Measurements from ENCODE around the gene SUMO2. TPM values are rescaled to one million over a fixed set of nuclear protein-coding genes. Genes with fewer than 3 reads are reported as not detected.
A peak's percentile ranks its signal among the peaks of the same experiment; 100 is the strongest.

The SUMO2 gene
- total and polyA plus RNA-seq, 2 experiments from 2014 or later: 139 to 890 TPM

DNA sequence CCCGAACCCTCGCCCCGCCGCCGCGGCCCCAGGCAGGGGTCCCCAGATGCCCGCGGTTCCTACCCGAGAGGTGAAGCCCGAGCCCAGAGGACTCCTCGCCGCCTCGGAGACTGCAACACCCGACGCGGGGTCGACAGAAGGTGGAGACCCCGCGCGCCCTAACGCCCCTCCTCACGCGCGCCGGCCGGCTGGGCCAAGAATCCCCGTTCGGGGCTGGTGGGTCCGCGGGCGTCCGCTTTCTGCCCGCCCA is 515 bp downstream of the SUMO2 start:
- TF ChIP-seq JUNB (IDR thresholded peaks at IDR 0.05; ENCODE audit: unreplicated experiment): no peak
- TF ChIP-seq NANOG (IDR thresholded peaks at IDR 0.05; ENCODE audit: borderline replicate concordance): no peak
- no peak for TF ChIP-seq CREB1 (CRISPR knock-in tag; IDR thresholded peaks at IDR 0.05; ENCODE audit: low read depth)
- no peak for TF ChIP-seq STAT1 (IDR thresholded peaks at IDR 0.05; ENCODE audit: unreplicated experiment)
- TF ChIP-seq, protein P1, sequence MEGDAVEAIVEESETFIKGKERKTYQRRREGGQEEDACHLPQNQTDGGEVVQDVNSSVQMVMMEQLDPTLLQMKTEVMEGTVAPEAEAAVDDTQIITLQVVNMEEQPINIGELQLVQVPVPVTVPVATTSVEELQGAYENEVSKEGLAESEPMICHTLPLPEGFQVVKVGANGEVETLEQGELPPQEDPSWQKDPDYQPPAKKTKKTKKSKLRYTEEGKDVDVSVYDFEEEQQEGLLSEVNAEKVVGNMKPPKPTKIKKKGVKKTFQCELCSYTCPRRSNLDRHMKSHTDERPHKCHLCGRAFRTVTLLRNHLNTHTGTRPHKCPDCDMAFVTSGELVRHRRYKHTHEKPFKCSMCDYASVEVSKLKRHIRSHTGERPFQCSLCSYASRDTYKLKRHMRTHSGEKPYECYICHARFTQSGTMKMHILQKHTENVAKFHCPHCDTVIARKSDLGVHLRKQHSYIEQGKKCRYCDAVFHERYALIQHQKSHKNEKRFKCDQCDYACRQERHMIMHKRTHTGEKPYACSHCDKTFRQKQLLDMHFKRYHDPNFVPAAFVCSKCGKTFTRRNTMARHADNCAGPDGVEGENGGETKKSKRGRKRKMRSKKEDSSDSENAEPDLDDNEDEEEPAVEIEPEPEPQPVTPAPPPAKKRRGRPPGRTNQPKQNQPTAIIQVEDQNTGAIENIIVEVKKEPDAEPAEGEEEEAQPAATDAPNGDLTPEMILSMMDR (conservative IDR thresholded peaks at IDR 0.05; ENCODE audit: low read depth in 2 of 2): no peak
- peaks cover 54% of the 10 kb centered on the region for H3K79me2 ChIP-seq (replicated peaks; ENCODE audit: insufficient read depth)
- Mint-ChIP-seq H3K36me3 (ENCODE audit: low read depth) (peaks cover 44% of the 10 kb centered on the region), H3K4me3 (peak overlapping the region; percentile 90), H3K4me1 (peaks cover 21% of the 10 kb centered on the region), H3K27ac (peak overlapping the region; percentile 72), H3K9me3 (peaks cover 4% of the 10 kb centered on the region; the same call in 1 of the 3 replicates), H3K27me3 (ENCODE audit: insufficient read depth, low read depth, poor library complexity) (peaks cover 14% of the 10 kb centered on the region)
- peaks cover 24% of the 10 kb centered on the region for H3K36me3 ChIP-seq (ENCODE audit: insufficient read depth)
- peak overlapping the region; percentile 96 for H3K27ac ChIP-seq (ENCODE audit: low read depth)
- H3K9me2 ChIP-seq (ENCODE audit: insufficient read depth): no peaks in the 10 kb centered on the region
- H3K4me2 ChIP-seq: peak overlapping the region; percentile 96
- H3K4me1 ChIP-seq (ENCODE audit: insufficient read depth): 0 out of 2 replicates have a peak, but pooled peaks cover 13% of the 10 kb centered on the region
- H3F3A ChIP-seq (replicated peaks; ENCODE audit: low read depth): peaks cover 18% of the 10 kb centered on the region
- H3K27me3 ChIP-seq (ENCODE audit: insufficient read depth): no peaks in the 10 kb centered on the region
- DNase-seq (ENCODE audit: low spot score): no peak
- no peak overlapping the region for H2AFZ ChIP-seq
- peaks cover 34% of the 10 kb centered on the region for H4K20me1 ChIP-seq (replicated peaks; ENCODE audit: insufficient read depth)
- peak overlapping the region; percentile 85 for H3K4me3 ChIP-seq
- no peak for ATAC-seq

DNA sequence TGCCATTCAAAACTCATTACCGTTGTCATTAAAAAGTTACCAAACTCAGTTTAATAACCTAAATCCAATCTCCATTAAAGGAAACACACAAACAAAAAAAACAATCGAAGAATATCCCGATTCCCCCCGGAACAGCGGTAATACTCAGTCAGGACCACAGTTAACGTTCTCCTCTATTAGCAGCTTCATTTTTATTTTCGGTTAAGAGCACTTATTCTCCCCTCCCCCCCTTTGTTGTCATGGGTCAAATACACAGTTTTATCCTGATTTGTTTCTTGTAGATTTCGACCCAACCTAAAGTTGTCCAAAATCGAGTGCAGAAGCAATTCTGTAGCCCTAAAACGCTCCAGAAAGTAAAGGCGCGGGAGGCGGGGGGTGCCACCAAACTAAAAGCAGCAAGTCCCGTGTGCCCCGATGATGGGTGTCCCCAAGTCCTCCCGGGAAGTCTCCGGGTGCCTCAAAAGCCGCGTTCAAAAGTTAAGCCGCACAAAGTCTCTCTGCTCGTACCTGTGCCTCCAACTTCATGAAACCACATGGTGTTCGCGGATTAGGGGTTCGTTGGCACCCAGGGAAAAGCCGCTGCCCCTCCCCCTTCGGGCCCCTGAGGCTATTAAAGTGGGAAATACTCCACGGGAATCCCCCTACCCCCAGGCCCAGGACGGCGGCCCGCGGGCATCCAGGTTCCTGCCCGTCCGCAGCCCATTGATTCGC is 996 bp downstream of the SUMO2 start:
- Mint-ChIP-seq H3K4me1 (peaks cover 21% of the 10 kb centered on the region), H3K9me3 (peaks cover 4% of the 10 kb centered on the region; the same call in 1 of the 3 replicates), H3K27me3 (ENCODE audit: insufficient read depth, low read depth, poor library complexity) (peaks cover 14% of the 10 kb centered on the region), H3K27ac (peak overlapping the region; percentile 72), H3K4me3 (peak overlapping the region; percentile 90), H3K36me3 (ENCODE audit: low read depth) (peaks cover 49% of the 10 kb centered on the region)
- H3K27ac ChIP-seq (ENCODE audit: low read depth): peak overlapping the region; percentile 96
- peaks cover 36% of the 10 kb centered on the region for H4K20me1 ChIP-seq (replicated peaks; ENCODE audit: insufficient read depth)
- ATAC-seq (peak; percentile 19), DNase-seq (ENCODE audit: low spot score) (peak; percentile 39)
- peak overlapping the region; percentile 85 for H3K4me3 ChIP-seq
- 0 out of 2 replicates have a peak, but pooled peaks cover 13% of the 10 kb centered on the region for H3K4me1 ChIP-seq (ENCODE audit: insufficient read depth)
- no peak overlapping the region for H2AFZ ChIP-seq
- H3K79me2 ChIP-seq (replicated peaks; ENCODE audit: insufficient read depth): peaks cover 59% of the 10 kb centered on the region
- H3K27me3 ChIP-seq (ENCODE audit: insufficient read depth): no peaks in the 10 kb centered on the region
- peaks cover 28% of the 10 kb centered on the region for H3K36me3 ChIP-seq (ENCODE audit: insufficient read depth)
- H3K4me2 ChIP-seq: peak overlapping the region; percentile 96
- peaks cover 20% of the 10 kb centered on the region for H3F3A ChIP-seq (replicated peaks; ENCODE audit: low read depth)
- H3K9me2 ChIP-seq (ENCODE audit: insufficient read depth): no peaks in the 10 kb centered on the region
- no peak for TF ChIP-seq NANOG (IDR thresholded peaks at IDR 0.05; ENCODE audit: borderline replicate concordance)
- no peak for TF ChIP-seq ETS1 (IDR thresholded peaks at IDR 0.05)
- no peak for TF ChIP-seq STAT1 (IDR thresholded peaks at IDR 0.05; ENCODE audit: unreplicated experiment)
- no peak for TF ChIP-seq JUNB (IDR thresholded peaks at IDR 0.05; ENCODE audit: unreplicated experiment)
- TF ChIP-seq EZH2 (IDR thresholded peaks at IDR 0.05; ENCODE audit: low read depth, unreplicated experiment): no peak
- TF ChIP-seq, protein P1 (conservative IDR thresholded peaks at IDR 0.05; ENCODE audit: low read depth in 2 of 2): no peak
- TF ChIP-seq CREB1 (CRISPR knock-in tag; IDR thresholded peaks at IDR 0.05; ENCODE audit: low read depth): no peak
- no peak for TF ChIP-seq EZH2phosphoT487 (IDR thresholded peaks at IDR 0.05; ENCODE audit: unreplicated experiment)
- TF ChIP-seq, protein P2, sequence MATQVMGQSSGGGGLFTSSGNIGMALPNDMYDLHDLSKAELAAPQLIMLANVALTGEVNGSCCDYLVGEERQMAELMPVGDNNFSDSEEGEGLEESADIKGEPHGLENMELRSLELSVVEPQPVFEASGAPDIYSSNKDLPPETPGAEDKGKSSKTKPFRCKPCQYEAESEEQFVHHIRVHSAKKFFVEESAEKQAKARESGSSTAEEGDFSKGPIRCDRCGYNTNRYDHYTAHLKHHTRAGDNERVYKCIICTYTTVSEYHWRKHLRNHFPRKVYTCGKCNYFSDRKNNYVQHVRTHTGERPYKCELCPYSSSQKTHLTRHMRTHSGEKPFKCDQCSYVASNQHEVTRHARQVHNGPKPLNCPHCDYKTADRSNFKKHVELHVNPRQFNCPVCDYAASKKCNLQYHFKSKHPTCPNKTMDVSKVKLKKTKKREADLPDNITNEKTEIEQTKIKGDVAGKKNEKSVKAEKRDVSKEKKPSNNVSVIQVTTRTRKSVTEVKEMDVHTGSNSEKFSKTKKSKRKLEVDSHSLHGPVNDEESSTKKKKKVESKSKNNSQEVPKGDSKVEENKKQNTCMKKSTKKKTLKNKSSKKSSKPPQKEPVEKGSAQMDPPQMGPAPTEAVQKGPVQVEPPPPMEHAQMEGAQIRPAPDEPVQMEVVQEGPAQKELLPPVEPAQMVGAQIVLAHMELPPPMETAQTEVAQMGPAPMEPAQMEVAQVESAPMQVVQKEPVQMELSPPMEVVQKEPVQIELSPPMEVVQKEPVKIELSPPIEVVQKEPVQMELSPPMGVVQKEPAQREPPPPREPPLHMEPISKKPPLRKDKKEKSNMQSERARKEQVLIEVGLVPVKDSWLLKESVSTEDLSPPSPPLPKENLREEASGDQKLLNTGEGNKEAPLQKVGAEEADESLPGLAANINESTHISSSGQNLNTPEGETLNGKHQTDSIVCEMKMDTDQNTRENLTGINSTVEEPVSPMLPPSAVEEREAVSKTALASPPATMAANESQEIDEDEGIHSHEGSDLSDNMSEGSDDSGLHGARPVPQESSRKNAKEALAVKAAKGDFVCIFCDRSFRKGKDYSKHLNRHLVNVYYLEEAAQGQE (IDR thresholded peaks at IDR 0.05; ENCODE audit: unreplicated experiment): no peak
- TF ChIP-seq ZNF331 (CRISPR knock-in tag; IDR thresholded peaks at IDR 0.05; ENCODE audit: low read depth): no peak

Measured in GM23338 (cell line).